HCT116 (cell line): Measurements from ENCODE around the gene PLA2G4B. TPM values are rescaled to one million over a fixed set of nuclear protein-coding genes. Genes with fewer than 3 reads are reported as not detected.

Experiments used
- ATAC-seq: fragments of 200-7000 bp; cut with Tn5 transposase; 2 replicates; pipeline ENCODE4 v1.9.1; 2020; ENCODE audit warnings: mild to moderate bottlenecking, moderate library complexity
- BruUV-seq: library from RNA; stranded (reverse); fragments of 400-500 nt; replicated peaks from 2 replicates; lab custom pipeline; 2021; lab: Mats Ljungman, UMichigan
- CTCF ChIA-PET: fragments of 300-600 bp; sonication (Branson Sonifier 250); formaldehyde crosslinking; loops from one replicate; lab custom pipeline; 2021; ENCODE audit warnings: antibody characterized with exemption; lab: Charles Lee
- POLR2A ChIA-PET: fragments of 300-600, 350-600 bp; sonication (Branson Sonifier 250); formaldehyde crosslinking; loops from one replicate; lab custom pipeline; 2021; ENCODE audit warnings: antibody characterized with exemption; lab: Charles Lee
- RAD21 ChIA-PET, 2 experiments: fragments of 300-600 bp; sonication (Branson Sonifier 250); formaldehyde crosslinking; loops; one replicate each; lab custom pipeline; 2023; ENCODE audit warnings: low total read pairs in 2 of 2; ENCODE audit not compliant: uncharacterized antibody in 2 of 2, unreplicated experiment in 2 of 2, low non-redundant PET in 1 of 2; lab: Charles Lee
- DNase-seq: peaks from one replicate; pipeline ENCODE4 v3.0.0-alpha.2; 2010; ENCODE audit warnings: low read depth, low spot score
- H2AFZ ChIP-seq: fragments of 200-600 bp; shearing (Covaris generic), sonication (generic); 2 replicates; pipeline ENCODE4 v1.6.1; 2017; ENCODE audit warnings: low read depth, mixed run types, mixed read lengths, antibody characterized with exemption, low read length; ENCODE audit not compliant: poor library complexity, severe bottlenecking
- H3K27ac ChIP-seq: 2 replicates; pipeline ENCODE4 v1.5.1; 2012; ENCODE audit warnings: low read depth, low read length
- H3K27me3 ChIP-seq: fragments of 200-600 bp; sonication (generic); 2 replicates; pipeline ENCODE4 v1.6.1; 2016; ENCODE audit warnings: mixed run types, low read length, mixed read lengths; ENCODE audit not compliant: insufficient read depth
- H3K36me3 ChIP-seq, 2 experiments: fragments of 200-500 bp in 1 of 2; fragments of 200-600 bp in 1 of 2; sonication (Bioruptor generic) in 1 of 2; sonication (generic) in 1 of 2; 2 replicates each; pipeline versions ENCODE4 v1.5.1 to v1.6.1; 2014 to 2016; ENCODE audit warnings: low read length in 2 of 2, inconsistent platforms in 1 of 2, mixed read lengths in 1 of 2, mixed run types in 1 of 2; ENCODE audit not compliant: insufficient read depth in 2 of 2, control insufficient read depth in 1 of 2
- H3K4me1 ChIP-seq, 2 experiments: fragments of 200-600 bp in 1 of 2; sonication (generic) in 1 of 2; 2 replicates each; pipeline versions ENCODE4 v1.5.1 to v1.6.1; 2012 to 2017; ENCODE audit warnings: low read length in 2 of 2, inconsistent platforms in 1 of 2, mild to moderate bottlenecking in 1 of 2, mixed read lengths in 1 of 2, mixed run types in 1 of 2, moderate library complexity in 1 of 2; ENCODE audit not compliant: insufficient read depth in 2 of 2, control insufficient read depth in 1 of 2
- H3K4me2 ChIP-seq: fragments of 200-600 bp; sonication (generic); 2 replicates; pipeline ENCODE4 v1.6.1; 2017; ENCODE audit warnings: mixed run types, low read length, mixed read lengths
- H3K4me3 ChIP-seq, 2 experiments: fragments of 200-600 bp in 1 of 2; sonication (generic) in 1 of 2; replicated peaks in 1 of 2; 2 replicates each; pipeline ENCODE4 v1.5.1; 2011 to 2016; ENCODE audit warnings: low read length in 2 of 2, control low read depth in 1 of 2, low read depth in 1 of 2, mild to moderate bottlenecking in 1 of 2, mixed read lengths in 1 of 2, mixed run types in 1 of 2
- H3K79me2 ChIP-seq: fragments of 200-600 bp; sonication (generic); 2 replicates; pipeline ENCODE4 v1.6.1; 2017; ENCODE audit warnings: mild to moderate bottlenecking, mixed run types, low read length, moderate library complexity, mixed read lengths; ENCODE audit not compliant: insufficient read depth
- H3K9ac ChIP-seq: fragments of 200-600 bp; sonication (generic); 2 replicates; pipeline ENCODE4 v1.6.1; 2016; ENCODE audit warnings: low read length, mixed read lengths
- H3K9me2 ChIP-seq: fragments of 200-600 bp; sonication (generic), shearing (Covaris generic); 2 replicates; pipeline ENCODE4 v1.6.1; 2017; ENCODE audit warnings: mixed run types, mild to moderate bottlenecking, moderate library complexity; ENCODE audit not compliant: insufficient read depth
- H3K9me3 ChIP-seq, 2 experiments: fragments of 200-500 bp in 1 of 2; fragments of 200-600 bp in 1 of 2; sonication (Bioruptor generic) in 1 of 2; sonication (generic) in 1 of 2; 2 replicates each; pipeline ENCODE4 v1.6.1; 2014 to 2017; ENCODE audit warnings: low read length in 2 of 2, mixed read lengths in 2 of 2, inconsistent platforms in 1 of 2, low read depth in 1 of 2, mild to moderate bottlenecking in 1 of 2, mixed run types in 1 of 2, moderate library complexity in 1 of 2; ENCODE audit not compliant: control insufficient read depth in 1 of 2, insufficient read depth in 1 of 2
- H4K20me1 ChIP-seq: fragments of 200-600 bp; sonication (generic), shearing (Covaris generic); 2 replicates; pipeline ENCODE4 v1.6.1; 2017; ENCODE audit warnings: mixed run types, mild to moderate bottlenecking, moderate library complexity; ENCODE audit not compliant: insufficient read depth
- ATF3 ChIP-seq: IDR thresholded peaks from 2 replicates; pipeline ENCODE4 v1.6.1; 2012
- EGR1 ChIP-seq: IDR thresholded peaks from 2 replicates; pipeline ENCODE4 v1.6.1; 2012; ENCODE audit warnings: low read depth
- EZH2 ChIP-seq: fragments of 200-600 bp; sonication (generic); IDR thresholded peaks from 2 replicates; pipeline ENCODE4 v1.6.1; 2017; ENCODE audit warnings: antibody characterized with exemption, mixed run types
- EZH2phosphoT487 ChIP-seq: fragments of 200-600 bp; IDR thresholded peaks from 2 replicates; pipeline ENCODE4 v1.6.1; 2018; ENCODE audit warnings: antibody characterized with exemption, borderline replicate concordance
- ZNF274 ChIP-seq: fragments of 200-500 bp; sonication (Bioruptor generic); IDR thresholded peaks from 2 replicates; pipeline ENCODE4 v1.6.1; 2014; ENCODE audit warnings: mild to moderate bottlenecking, low read depth, low read length, inconsistent platforms
- intact Hi-C: fragments of 100-400 bp; cut with micrococcal nuclease; formaldehyde crosslinking; loops from 2 replicates; pipeline ENCODE4 v1.10.0; 2022
- total RNA-seq: library from RNA; stranded (reverse); gene quantifications from one replicate; pipeline ENCODE4 v1.2.1, GENCODE V29; 2021; ENCODE audit not compliant: unreplicated experiment
- TF ChIP-seq, protein P1 (sequence below): IDR thresholded peaks from 2 replicates; pipeline ENCODE4 v1.6.1; 2011; ENCODE audit warnings: mild to moderate bottlenecking, low read length, moderate library complexity; ENCODE audit not compliant: insufficient replicate concordance; ENCODE audit errors: extremely low read depth

The PLA2G4B gene
- total RNA-seq, 1 experiment from 2014 or later, result 4.7 TPM

- Histone ChIP-seq H3K27ac (no peak overlapping the region), H3K9me3 (no peaks in the 10 kb centered on the region), H3K4me3 (no peak overlapping the region), H3K4me2 (no peak overlapping the region), H3K36me3 (peaks cover 3 to 9% of the 10 kb centered on the region in 2 experiments; a peak in 2 of 4 replicates), H3K27me3 (no peaks in the 10 kb centered on the region), H2AFZ (no peak overlapping the region), H3K9me2 (no peaks in the 10 kb centered on the region), H3K79me2 (no peaks in the 10 kb centered on the region), H3K9ac (no peak overlapping the region), H3K4me1 (no peaks in the 10 kb centered on the region), H4K20me1 (no peaks in the 10 kb centered on the region)
- RAD21 ChIA-PET, result no interaction called here
- no peak for DNase-seq
- POLR2A ChIA-PET, result no interaction called here
- intact Hi-C loops, result no loop called here
- TF ChIP-seq, protein P1, sequence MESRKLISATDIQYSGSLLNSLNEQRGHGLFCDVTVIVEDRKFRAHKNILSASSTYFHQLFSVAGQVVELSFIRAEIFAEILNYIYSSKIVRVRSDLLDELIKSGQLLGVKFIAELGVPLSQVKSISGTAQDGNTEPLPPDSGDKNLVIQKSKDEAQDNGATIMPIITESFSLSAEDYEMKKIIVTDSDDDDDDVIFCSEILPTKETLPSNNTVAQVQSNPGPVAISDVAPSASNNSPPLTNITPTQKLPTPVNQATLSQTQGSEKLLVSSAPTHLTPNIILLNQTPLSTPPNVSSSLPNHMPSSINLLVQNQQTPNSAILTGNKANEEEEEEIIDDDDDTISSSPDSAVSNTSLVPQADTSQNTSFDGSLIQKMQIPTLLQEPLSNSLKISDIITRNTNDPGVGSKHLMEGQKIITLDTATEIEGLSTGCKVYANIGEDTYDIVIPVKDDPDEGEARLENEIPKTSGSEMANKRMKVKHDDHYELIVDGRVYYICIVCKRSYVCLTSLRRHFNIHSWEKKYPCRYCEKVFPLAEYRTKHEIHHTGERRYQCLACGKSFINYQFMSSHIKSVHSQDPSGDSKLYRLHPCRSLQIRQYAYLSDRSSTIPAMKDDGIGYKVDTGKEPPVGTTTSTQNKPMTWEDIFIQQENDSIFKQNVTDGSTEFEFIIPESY, result no peak
- CTCF ChIA-PET, result no interaction called here
- no peak for ATAC-seq
- no TSS peak for BruUV-seq
Measured at GRCh38 chr15:41814534-41814933, 24.1 kb upstream of the PLA2G4B start.

DNA sequence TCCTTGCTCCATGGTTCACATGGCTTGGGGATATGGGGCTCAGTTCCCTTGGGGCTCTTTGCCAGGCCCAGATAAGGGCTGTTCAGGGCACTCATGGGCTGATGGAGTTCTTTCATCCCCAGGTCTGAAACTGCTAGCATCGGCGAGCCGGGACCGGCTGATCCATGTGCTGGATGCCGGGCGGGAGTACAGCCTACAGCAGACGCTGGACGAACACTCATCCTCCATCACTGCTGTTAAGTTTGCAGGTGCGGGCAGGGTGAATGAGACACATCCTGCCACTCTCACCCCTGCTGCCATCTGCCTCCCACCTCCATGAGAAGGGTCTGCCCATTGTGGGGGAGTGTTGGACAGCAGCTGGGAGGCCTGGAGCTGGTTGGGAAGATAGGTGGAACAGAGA lies 21.9 kb upstream of the PLA2G4B start:
- POLR2A ChIA-PET, result no interaction called here
- Histone ChIP-seq H3K9me2 (no peaks in the 10 kb centered on the region), H3K9ac (no peak overlapping the region), H3K27me3 (no peaks in the 10 kb centered on the region), H3K9me3 (no peaks in the 10 kb centered on the region), H3K4me1 (no peaks in the 10 kb centered on the region), H3K4me2 (no peak overlapping the region), H3K27ac (no peak overlapping the region), H3K4me3 (no peak overlapping the region), H4K20me1 (no peaks in the 10 kb centered on the region), H3K79me2 (no peaks in the 10 kb centered on the region), H3K36me3 (peaks cover 3 to 9% of the 10 kb centered on the region in 2 experiments; a peak in 2 of 4 replicates), H2AFZ (no peak overlapping the region)
- intact Hi-C loops, result no loop called here
- CTCF ChIA-PET, result no interaction called here
- ATAC-seq (no peak), DNase-seq (no peak)
- RAD21 ChIA-PET, result no interaction called here
- no TSS peak for BruUV-seq
- TF ChIP-seq, protein P1, result no peak
- TF ChIP-seq ATF3 (no peak), EZH2phosphoT487 (no peak), ZNF274 (no peak), EGR1 (no peak), EZH2 (no peak)
- TF ChIP-seq, all 23 proteins: peak for 0
